ENCODE results near the gene MPND.

Gene MPND

GRCh38 chr19:4343370-4344307 is at the start of gene MPND:
Gene MPND, plus strand, starts transcription at chr19:4343562. Its CDS starts 32 bp downstream, at chr19:4343594.
- peak; percentile 92 for DNase-seq

GRCh38 chr19:4294389-4294788 is 49.0 kb upstream of the MPND start:
- no peak for DNase-seq

- DNase-seq = peak; percentile 22
Observed at GRCh38 chr19:4295972-4296771, 47.2 kb upstream of the MPND start.

GRCh38 chr19:4297901-4298809 is 45.2 kb upstream of the MPND start:
- DNase-seq = no peak

GRCh38 chr19:4298810-4299550 is 44.4 kb upstream of the MPND start:
- DNase-seq = no peak

GRCh38 chr19:4300589-4300988 is 42.8 kb upstream of the MPND start:
- no peak for DNase-seq

GRCh38 chr19:4301590-4302242 is 41.6 kb upstream of the MPND start:
- DNase-seq = no peak

- no peak for DNase-seq
Observed at GRCh38 chr19:4302243-4302640, 41.1 kb upstream of the MPND start, which contains the start of gene TMIGD2. Gene TMIGD2, minus strand, starts transcription at chr19:4302389. Its CDS starts 4 bp downstream, at chr19:4302385.

- DNase-seq = no peak
Observed at GRCh38 chr19:4303819-4304537, 39.4 kb upstream of the MPND start.

GRCh38 chr19:4304538-4305256 is 38.7 kb upstream of the MPND start, which contains the start of gene FSD1:
Gene FSD1, plus strand, starts transcription at chr19:4304598. Its CDS starts 149 bp downstream, at chr19:4304747.
- DNase-seq = peak; percentile 17

GRCh38 chr19:4305257-4305612 is 38.1 kb upstream of the MPND start:
- no peak for DNase-seq

GRCh38 chr19:4305659-4306058 is 37.7 kb upstream of the MPND start:
- no peak for DNase-seq

- DNase-seq = no peak
Observed at GRCh38 chr19:4310247-4311121, 32.9 kb upstream of the MPND start.

- DNase-seq = no peak
Observed at GRCh38 chr19:4313847-4314490, 29.4 kb upstream of the MPND start.

GRCh38 chr19:4316956-4317355 is 26.4 kb upstream of the MPND start:
- DNase-seq = no peak

- no peak for DNase-seq
Observed at GRCh38 chr19:4318460-4318859, 24.9 kb upstream of the MPND start.

- DNase-seq = no peak
Observed at GRCh38 chr19:4319067-4319718, 24.2 kb upstream of the MPND start.

GRCh38 chr19:4320419-4320818 is 22.9 kb upstream of the MPND start:
- DNase-seq = no peak

Measured in midbrain (tissue), 1 donor.